Activated CD8-positive, alpha-beta memory T cell treated with anti-CD3 and anti-CD28 coated beads for 36 hours (primary cell): ENCODE results near the gene SORCS1. TPM values are rescaled to one million over a fixed set of nuclear protein-coding genes. Genes with fewer than 3 reads are reported as not detected.
"Not testable (repeated sequence)": the region's sequence is repeated elsewhere in the genome, so short reads cannot be mapped to it uniquely, and the experiment has no call there.

Source experiments
- CTCF ChIA-PET: fragments of 350-600 bp; sonication (Branson Sonifier 250); formaldehyde crosslinking; loops from one replicate; lab custom pipeline; 2021; ENCODE audit warnings: antibody characterized with exemption; lab: Charles Lee
- POLR2A ChIA-PET: fragments of 350-600 bp; sonication (Branson Sonifier 250); formaldehyde crosslinking; loops from one replicate; lab custom pipeline; 2021; ENCODE audit warnings: antibody characterized with exemption; lab: Charles Lee
- total RNA-seq, 2 experiments: library from RNA; stranded (reverse); gene quantifications; one replicate each; pipeline ENCODE4 v1.2.3, GENCODE V29; 2021

SORCS1 gene
- total RNA-seq, 2 experiments from 2014 or later, result not detected

GRCh38 chr10:106958589-106959361 lies 205.7 kb downstream of the SORCS1 start:
- CTCF ChIA-PET, result no interaction called here
- POLR2A ChIA-PET, result no interaction called here

GRCh38 chr10:106957823-106958588 lies 206.5 kb downstream of the SORCS1 start:
- POLR2A ChIA-PET, result no interaction called here

GRCh38 chr10:106956216-106956915 lies 208.1 kb downstream of the SORCS1 start:
- ChIA-PET POLR2A (no interaction called here), CTCF (no interaction called here)

More at GRCh38 chr10:106957823-106958588, 206.5 kb downstream of the SORCS1 start:
- CTCF ChIA-PET, result no interaction called here

- CTCF ChIA-PET, result no interaction called here
Measured at GRCh38 chr10:106955133-106955532, 209.4 kb downstream of the SORCS1 start.

GRCh38 chr10:106952033-106952432 lies 212.5 kb downstream of the SORCS1 start:
- CTCF ChIA-PET, result no interaction called here
- POLR2A ChIA-PET, result no interaction called here

More at GRCh38 chr10:106955133-106955532, 209.4 kb downstream of the SORCS1 start:
- POLR2A ChIA-PET, result no interaction called here

- ChIA-PET CTCF (no interaction called here), POLR2A (no interaction called here)
Measured at GRCh38 chr10:106949680-106950478, 214.6 kb downstream of the SORCS1 start.

GRCh38 chr10:106947643-106948042 lies 216.9 kb downstream of the SORCS1 start:
- POLR2A ChIA-PET, result no interaction called here
- CTCF ChIA-PET, result no interaction called here

GRCh38 chr10:106942035-106942662 lies 222.4 kb downstream of the SORCS1 start:
- ChIA-PET POLR2A (no interaction called here), CTCF (no interaction called here)

- POLR2A ChIA-PET, result no interaction called here
- CTCF ChIA-PET, result no interaction called here
Measured at GRCh38 chr10:106941297-106942034, 223.0 kb downstream of the SORCS1 start.

- ChIA-PET POLR2A (no interaction called here), CTCF (interaction anchor here (0.7 kb wide), 1 partner anchor 1446 kb away, joined by 3 read pairs; no protein-coding TSS in a partner anchor)
Measured at GRCh38 chr10:106938513-106938912, 226.0 kb downstream of the SORCS1 start.

- ChIA-PET CTCF (no interaction called here), POLR2A (no interaction called here)
Measured at GRCh38 chr10:106935978-106936451, 228.5 kb downstream of the SORCS1 start.

GRCh38 chr10:106931853-106932249 lies 232.7 kb downstream of the SORCS1 start:
- ChIA-PET CTCF (no interaction called here), POLR2A (no interaction called here)

GRCh38 chr10:106931159-106931852 lies 233.2 kb downstream of the SORCS1 start:
- ChIA-PET CTCF (no interaction called here), POLR2A (no interaction called here)

- ChIA-PET POLR2A (no interaction called here), CTCF (no interaction called here)
Measured at GRCh38 chr10:106930751-106931150, 233.8 kb downstream of the SORCS1 start.

GRCh38 chr10:106929291-106929895 lies 235.1 kb downstream of the SORCS1 start:
- CTCF ChIA-PET, result no interaction called here
- POLR2A ChIA-PET, result no interaction called here

GRCh38 chr10:106928151-106928550 lies 236.4 kb downstream of the SORCS1 start:
- CTCF ChIA-PET, POLR2A ChIA-PET: not testable (repeated sequence)

GRCh38 chr10:106925191-106925590 lies 239.3 kb downstream of the SORCS1 start:
- POLR2A ChIA-PET, result no interaction called here
- CTCF ChIA-PET, result no interaction called here
